ENCODE data around the gene SGPP2.
"Not testable (repeated sequence)": the region's sequence is repeated elsewhere in the genome, so short reads cannot be mapped to it uniquely, and the experiment has no call there.

Gene SGPP2

GRCh38 chr2:222575618-222576017 is 151.3 kb downstream of the SGPP2 start:
- DNase-seq (ENCODE audit: low read depth, low spot score), result no peak

GRCh38 chr2:222576171-222577081 is 152.1 kb downstream of the SGPP2 start:
- no peak for DNase-seq (ENCODE audit: low read depth, low spot score)

DNA sequence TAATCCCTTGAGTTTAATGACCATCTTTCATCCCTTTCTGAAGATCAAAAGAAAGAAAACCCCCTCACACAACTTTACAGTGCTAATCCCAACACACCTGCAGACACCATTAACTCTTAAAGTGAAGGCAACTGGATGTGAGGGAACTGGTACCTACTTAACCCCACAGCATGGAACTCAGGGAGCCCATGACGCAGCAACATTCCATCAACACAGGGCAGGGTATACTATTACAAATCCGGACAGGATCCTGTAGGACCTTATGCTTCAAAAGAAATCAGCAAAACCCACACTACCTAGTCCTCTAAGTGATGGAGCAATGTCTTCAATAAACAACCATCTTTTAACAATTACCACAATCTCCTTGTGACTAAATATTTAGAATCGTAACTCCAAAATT is 153.0 kb downstream of the SGPP2 start:
- no peak for DNase-seq (ENCODE audit: low read depth, low spot score)

DNA sequence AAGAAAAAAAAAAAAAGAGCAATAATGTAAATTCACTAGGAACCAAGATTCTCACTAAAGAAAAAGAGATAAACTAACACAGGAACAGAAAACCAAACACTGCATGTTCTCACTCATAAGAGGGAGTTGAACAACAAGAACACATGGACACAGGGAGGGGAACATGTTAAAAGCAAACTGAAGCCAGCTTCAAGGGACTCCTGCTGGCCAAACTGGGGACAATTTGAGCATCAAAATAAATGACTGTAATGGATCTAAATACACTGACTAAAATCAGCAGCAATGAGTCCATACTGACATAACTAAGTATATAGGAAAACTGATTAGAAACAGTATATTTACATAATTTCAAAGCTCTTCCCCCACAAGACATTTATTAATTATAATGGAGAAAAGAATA is 158.6 kb downstream of the SGPP2 start:
- DNase-seq (ENCODE audit: low read depth, low spot score), result no peak

GRCh38 chr2:222584589-222584988 is 160.2 kb downstream of the SGPP2 start:
- not testable (repeated sequence) for DNase-seq (ENCODE audit: low read depth, low spot score)

DNA sequence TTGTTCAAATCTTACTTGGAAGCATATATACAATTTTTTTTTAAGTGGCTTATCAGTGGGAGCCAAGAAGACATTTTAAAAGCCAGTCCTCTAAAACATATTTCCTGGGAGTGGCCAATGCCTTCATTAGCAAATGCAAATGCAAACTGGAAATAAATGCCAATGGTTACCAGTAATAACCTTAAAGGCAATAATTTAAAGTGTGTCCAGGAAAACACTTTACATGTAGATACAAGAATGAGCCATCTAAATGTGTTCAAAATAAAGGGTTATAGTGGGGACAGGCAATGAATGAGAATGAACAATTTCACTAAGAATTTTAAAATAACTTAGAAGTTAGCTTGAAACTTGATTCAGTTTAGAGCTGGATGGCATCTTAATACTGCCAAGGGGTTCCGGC is 167.3 kb downstream of the SGPP2 start:
- no peak for DNase-seq (ENCODE audit: low read depth, low spot score)

- no peak for DNase-seq (ENCODE audit: low read depth, low spot score)
Observed at GRCh38 chr2:222592176-222592575, 167.8 kb downstream of the SGPP2 start.

DNA sequence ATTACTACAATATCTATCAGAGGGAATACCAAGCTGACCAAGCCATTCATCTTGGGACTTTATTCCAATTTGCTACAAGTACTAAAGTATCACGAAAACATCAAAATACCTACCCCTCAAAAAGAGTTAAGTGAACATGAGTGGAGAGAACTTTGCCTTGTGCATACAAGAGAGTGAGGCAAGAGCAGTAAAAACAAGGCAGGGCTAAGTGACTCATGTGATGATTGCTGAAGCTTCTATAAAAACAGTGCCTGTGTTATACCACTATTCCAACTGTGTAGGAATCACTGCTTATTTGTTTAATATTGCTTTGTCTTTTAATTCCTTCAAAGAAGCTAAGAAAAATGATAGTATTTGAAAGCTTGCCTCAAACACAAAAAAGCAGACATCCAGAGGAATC is 170.3 kb downstream of the SGPP2 start:
- peak; percentile 37 for DNase-seq (ENCODE audit: low read depth, low spot score)

- DNase-seq (ENCODE audit: low read depth, low spot score), result no peak
Observed at GRCh38 chr2:222595581-222595980, 171.2 kb downstream of the SGPP2 start.

- DNase-seq (ENCODE audit: low read depth, low spot score), result no peak
Observed at GRCh38 chr2:222598611-222599010, 174.3 kb downstream of the SGPP2 start.

DNA sequence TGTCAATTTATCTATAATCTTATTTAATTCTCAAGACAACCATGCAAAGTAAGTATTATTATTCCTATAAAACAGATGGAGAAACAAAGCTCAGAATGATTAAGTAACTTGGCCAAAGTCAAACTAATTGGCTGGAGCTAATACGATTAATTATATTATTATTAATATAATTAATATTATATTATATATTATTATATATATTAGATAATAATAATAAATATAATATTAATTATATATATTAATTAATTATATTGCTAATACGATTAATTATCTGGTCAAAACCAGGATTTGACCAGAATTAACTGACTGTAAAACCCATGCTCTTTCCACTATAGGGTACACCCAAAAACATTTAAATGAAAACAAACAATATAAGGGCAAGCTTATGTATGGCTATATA is 179.2 kb downstream of the SGPP2 start:
- no peak for DNase-seq (ENCODE audit: low read depth, low spot score)

DNA sequence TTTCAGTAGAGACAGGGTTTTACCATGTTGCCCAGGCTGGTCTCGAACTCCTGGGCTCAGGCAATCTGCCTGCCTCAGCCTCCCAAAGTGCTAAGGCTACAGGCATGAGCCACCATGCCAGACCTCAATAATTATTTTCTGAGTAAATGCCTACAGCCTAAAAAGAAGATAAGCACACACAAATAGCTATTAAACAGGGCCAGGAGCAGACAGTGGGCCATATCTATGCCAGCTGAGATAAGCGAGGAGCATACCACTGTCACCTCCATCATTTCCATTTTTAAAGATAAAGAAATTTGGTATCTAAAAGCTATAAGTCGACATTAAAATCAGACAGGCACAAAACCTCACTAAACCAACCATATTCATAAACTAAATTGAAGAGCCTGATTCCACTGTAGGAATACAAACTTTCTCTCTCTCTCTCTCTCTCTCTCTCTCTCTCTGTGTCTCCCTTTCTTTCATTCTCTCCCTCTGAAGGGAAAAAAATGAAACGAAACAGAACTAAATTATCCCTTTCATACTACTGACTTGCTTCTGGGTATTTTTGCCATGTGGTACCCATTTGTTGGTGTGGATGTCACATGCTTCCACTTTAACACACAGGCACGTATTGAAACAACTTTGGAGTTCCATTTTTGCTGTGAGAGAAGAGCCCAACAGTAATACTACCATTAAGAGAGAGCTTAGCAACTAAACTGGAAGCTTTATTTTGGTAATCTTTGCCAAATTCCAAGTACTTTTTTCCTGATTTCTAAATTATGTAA is 180.6 kb downstream of the SGPP2 start:
- no peak for DNase-seq (ENCODE audit: low read depth, low spot score)

DNA sequence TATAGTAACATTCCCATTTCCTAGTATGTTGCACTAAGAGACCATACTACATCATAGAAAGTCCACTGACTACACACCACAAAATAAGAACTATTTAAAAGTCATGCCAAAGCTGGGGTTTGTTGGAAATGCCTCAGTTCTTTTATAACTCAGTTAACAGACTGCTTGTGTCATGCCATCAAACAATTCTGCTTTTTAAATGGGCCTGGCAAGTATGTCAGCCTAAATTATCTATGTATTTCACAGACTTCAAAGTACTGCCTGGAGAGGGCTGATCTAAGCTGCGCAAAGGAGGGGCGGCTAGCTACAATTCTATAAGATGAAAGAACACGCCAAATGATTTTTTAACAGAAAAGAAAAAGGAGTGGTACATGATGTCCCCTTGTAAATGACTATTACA is 182.0 kb downstream of the SGPP2 start:
- DNase-seq (ENCODE audit: low read depth, low spot score), result no peak

GRCh38 chr2:222608081-222608480 is 183.7 kb downstream of the SGPP2 start:
- no peak for DNase-seq (ENCODE audit: low read depth, low spot score)

GRCh38 chr2:222609381-222609780 is 185.0 kb downstream of the SGPP2 start:
- no peak for DNase-seq (ENCODE audit: low read depth, low spot score)
